ENCODE results near the gene WWTR1. TPM values are rescaled to one million over a fixed set of nuclear protein-coding genes. Genes with fewer than 3 reads are reported as not detected.
A peak's percentile ranks its signal among the peaks of the same experiment; 100 is the strongest.

WWTR1 gene
- polyA plus RNA-seq, 1 donor = 29.2 TPM

- no peaks in the 10 kb centered on the region for H3K9me3 ChIP-seq (ENCODE audit: control insufficient read depth, low read depth, low read length)
- peaks cover 30% of the 10 kb centered on the region for H3K4me1 ChIP-seq (ENCODE audit: control insufficient read depth, insufficient read depth, low read length)
Observed at GRCh38 chr3:149472030-149472797, 185.6 kb downstream of the WWTR1 start.

GRCh38 chr3:149470381-149470780 lies 187.4 kb downstream of the WWTR1 start:
- no peaks in the 10 kb centered on the region for H3K27me3 ChIP-seq (ENCODE audit: control insufficient read depth, insufficient read depth, low read length)
- DNase-seq = no peak
- 88% methylated on average over 2 of the region's 3 CpGs for WGBS (ENCODE audit: insufficient coverage, low lambda C conversion rate)
- H3K4me3 ChIP-seq (ENCODE audit: low read length) = no peak overlapping the region
- no peak overlapping the region for H3K27ac ChIP-seq (ENCODE audit: low read length)
- H3K36me3 ChIP-seq (ENCODE audit: control insufficient read depth, insufficient read depth, low read length) = no peaks in the 10 kb centered on the region
- H3K4me1 ChIP-seq (ENCODE audit: control insufficient read depth, insufficient read depth, low read length) = peaks cover 30% of the 10 kb centered on the region
- no peaks in the 10 kb centered on the region for H3K9me3 ChIP-seq (ENCODE audit: control insufficient read depth, low read depth, low read length)

More at GRCh38 chr3:149472030-149472797, 185.6 kb downstream of the WWTR1 start:
- no CpG with 5 or more reads among the region's 2 CpGs for WGBS (ENCODE audit: insufficient coverage, low lambda C conversion rate)
- no peaks in the 10 kb centered on the region for H3K36me3 ChIP-seq (ENCODE audit: control insufficient read depth, insufficient read depth, low read length)
- no peak for DNase-seq
- H3K4me3 ChIP-seq (ENCODE audit: low read length) = no peak overlapping the region
- H3K27me3 ChIP-seq (ENCODE audit: control insufficient read depth, insufficient read depth, low read length) = no peaks in the 10 kb centered on the region
- H3K27ac ChIP-seq (ENCODE audit: low read length) = peak overlapping the region; percentile 80

- no peak overlapping the region for H3K4me3 ChIP-seq (ENCODE audit: low read length)
- no peaks in the 10 kb centered on the region for H3K27me3 ChIP-seq (ENCODE audit: control insufficient read depth, insufficient read depth, low read length)
- peak in 1 of 2 donors; percentile 51 for DNase-seq
- H3K4me1 ChIP-seq (ENCODE audit: control insufficient read depth, insufficient read depth, low read length) = peaks cover 19% of the 10 kb centered on the region
- H3K36me3 ChIP-seq (ENCODE audit: control insufficient read depth, insufficient read depth, low read length) = no peaks in the 10 kb centered on the region
- WGBS (ENCODE audit: insufficient coverage, low lambda C conversion rate) = no CpG with 5 or more reads among the region's 2 CpGs
- H3K27ac ChIP-seq (ENCODE audit: low read length) = no peak overlapping the region
- peaks cover 10% of the 10 kb centered on the region for H3K9me3 ChIP-seq (ENCODE audit: control insufficient read depth, low read depth, low read length)
Observed at GRCh38 chr3:149468504-149469212, 189.2 kb downstream of the WWTR1 start.

Other genes with a start within 250 kb of the WWTR1 start
- 56.5 TPM for gene TM4SF4, start 183.3 kb downstream of the WWTR1 start, polyA plus RNA-seq
- gene COMMD2, start 94.5 kb upstream of the WWTR1 start, polyA plus RNA-seq = 40.8 TPM
- gene ANKUB1, start 134.5 kb upstream of the WWTR1 start, polyA plus RNA-seq = 0.12 TPM
- 56.2 TPM for gene RNF13, start 155.2 kb upstream of the WWTR1 start, polyA plus RNA-seq